ENCODE measurements around the gene XG.

Gene XG

DNA sequence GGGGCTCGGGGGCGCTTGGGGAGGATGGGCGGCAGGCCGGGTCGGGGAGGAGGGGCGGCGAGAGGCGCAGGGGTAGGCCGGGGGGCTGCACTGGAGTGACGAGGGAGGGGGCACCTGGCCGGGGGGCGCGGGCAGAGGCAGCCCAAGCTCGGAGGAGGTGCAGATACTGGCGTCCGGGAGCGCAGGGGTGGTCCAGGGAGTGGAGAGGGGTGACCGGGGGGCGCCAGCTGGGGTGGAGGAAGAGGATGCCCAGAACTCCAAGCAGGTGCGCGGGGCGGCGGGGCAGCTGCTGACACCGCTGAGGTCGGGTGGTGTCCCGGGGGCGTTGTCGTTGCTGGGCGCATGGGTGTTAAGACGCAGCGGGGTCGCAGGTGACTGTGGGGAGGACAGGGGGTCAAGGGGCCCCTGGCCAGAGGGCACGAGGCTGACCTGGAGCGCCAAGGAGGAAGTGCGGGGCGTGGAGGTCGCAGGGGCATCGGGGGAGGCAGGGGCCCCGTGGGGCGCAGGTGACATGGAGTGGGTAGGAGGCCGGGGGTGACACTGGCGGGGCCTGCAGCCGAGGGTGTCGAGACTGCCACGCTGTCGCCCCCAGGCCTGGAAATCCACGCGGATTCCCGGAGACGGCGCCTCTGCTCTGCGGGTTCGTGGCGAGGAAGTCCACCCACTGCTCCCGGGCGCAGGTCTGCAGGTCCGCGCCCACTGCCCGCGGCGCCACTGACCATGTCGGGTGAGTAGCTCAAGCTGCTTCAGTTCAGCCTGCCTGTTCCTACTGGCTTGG, 77.8 kb downstream of the XG start:
- TF ChIP-seq EZH2phosphoT487 (IDR thresholded peaks at IDR 0.05; ENCODE audit: borderline replicate concordance, low read length) (no peak), CTCF (IDR thresholded peaks at IDR 0.05; ENCODE audit: low read depth, low read length, poor library complexity, severe bottlenecking) (no peak)
- Histone ChIP-seq H3K27ac (ENCODE audit: low read depth, low read length) (no peak overlapping the region), H3K36me3 (ENCODE audit: control insufficient read depth, low read length) (no peaks in the 10 kb centered on the region), H3K27me3 (ENCODE audit: control insufficient read depth, low read length) (no peaks in the 10 kb centered on the region), H4K20me1 (ENCODE audit: control insufficient read depth, insufficient read depth, low read depth, low read length) (no peaks in the 10 kb centered on the region), H3K4me1 (ENCODE audit: control insufficient read depth, low read length) (no peaks in the 10 kb centered on the region), H3K9me3 (ENCODE audit: control insufficient read depth, insufficient read depth, low read length) (no peaks in the 10 kb centered on the region), H3K4me2 (ENCODE audit: low read length) (no peak overlapping the region), H3K4me3 (ENCODE audit: low read length) (no peak overlapping the region), H3K79me2 (ENCODE audit: control insufficient read depth, low read length) (no peaks in the 10 kb centered on the region), H3K9me2 (replicated peaks; ENCODE audit: control insufficient read depth, low read length) (no peaks in the 10 kb centered on the region), H3F3A (ENCODE audit: control insufficient read depth, insufficient read depth) (no peaks in the 10 kb centered on the region)

GRCh38 chrX:2831471-2832228, 79.8 kb downstream of the XG start:
- Histone ChIP-seq H3K4me3 (ENCODE audit: low read length) (no peak overlapping the region), H3K9me3 (ENCODE audit: control insufficient read depth, insufficient read depth, low read length) (no peaks in the 10 kb centered on the region), H4K20me1 (ENCODE audit: control insufficient read depth, insufficient read depth, low read depth, low read length) (no peaks in the 10 kb centered on the region), H3K27ac (ENCODE audit: low read depth, low read length) (no peak overlapping the region), H3K36me3 (ENCODE audit: control insufficient read depth, low read length) (no peaks in the 10 kb centered on the region), H3K4me1 (ENCODE audit: control insufficient read depth, low read length) (no peaks in the 10 kb centered on the region), H3K9me2 (replicated peaks; ENCODE audit: control insufficient read depth, low read length) (no peaks in the 10 kb centered on the region), H3F3A (ENCODE audit: control insufficient read depth, insufficient read depth) (no peaks in the 10 kb centered on the region), H3K4me2 (ENCODE audit: low read length) (no peak overlapping the region), H3K79me2 (ENCODE audit: control insufficient read depth, low read length) (no peaks in the 10 kb centered on the region), H3K27me3 (ENCODE audit: control insufficient read depth, low read length) (no peaks in the 10 kb centered on the region)
- TF ChIP-seq EZH2phosphoT487 (IDR thresholded peaks at IDR 0.05; ENCODE audit: borderline replicate concordance, low read length) (no peak), CTCF (IDR thresholded peaks at IDR 0.05; ENCODE audit: low read depth, low read length, poor library complexity, severe bottlenecking) (no peak)

DNA sequence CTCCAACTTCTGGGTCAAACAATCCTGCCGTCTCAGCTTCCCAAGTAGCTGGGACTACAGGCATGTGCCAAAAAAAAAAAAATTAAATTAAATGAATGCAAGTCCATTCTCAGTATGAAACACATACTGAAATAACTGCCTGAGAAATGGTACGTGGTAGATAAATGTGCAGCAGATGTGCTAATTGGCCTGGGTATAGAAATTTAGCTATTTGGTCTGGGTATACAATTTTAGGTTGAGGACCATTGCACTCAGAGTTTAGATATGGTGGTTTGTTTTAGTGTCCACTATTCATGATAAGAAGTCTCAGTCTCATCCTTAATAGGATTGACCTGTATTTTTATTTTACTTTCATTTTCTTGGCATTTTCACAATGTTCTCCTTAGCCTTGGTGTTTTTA, 86.1 kb downstream of the XG start:
- TF ChIP-seq EZH2phosphoT487 (IDR thresholded peaks at IDR 0.05; ENCODE audit: borderline replicate concordance, low read length) (no peak), CTCF (IDR thresholded peaks at IDR 0.05; ENCODE audit: low read depth, low read length, poor library complexity, severe bottlenecking) (no peak)
- Histone ChIP-seq H3K9me2 (replicated peaks; ENCODE audit: control insufficient read depth, low read length) (no peaks in the 10 kb centered on the region), H3F3A (ENCODE audit: control insufficient read depth, insufficient read depth) (no peaks in the 10 kb centered on the region), H3K27ac (ENCODE audit: low read depth, low read length) (no peak overlapping the region), H4K20me1 (ENCODE audit: control insufficient read depth, insufficient read depth, low read depth, low read length) (no peaks in the 10 kb centered on the region), H3K27me3 (ENCODE audit: control insufficient read depth, low read length) (no peaks in the 10 kb centered on the region), H3K79me2 (ENCODE audit: control insufficient read depth, low read length) (no peaks in the 10 kb centered on the region), H3K4me1 (ENCODE audit: control insufficient read depth, low read length) (no peaks in the 10 kb centered on the region), H3K9me3 (ENCODE audit: control insufficient read depth, insufficient read depth, low read length) (no peaks in the 10 kb centered on the region), H3K4me3 (ENCODE audit: low read length) (no peak overlapping the region), H3K4me2 (ENCODE audit: low read length) (no peak overlapping the region), H3K36me3 (ENCODE audit: control insufficient read depth, low read length) (no peaks in the 10 kb centered on the region)

Measured in DOHH2 (cell line).